SK-N-SH (cell line): ENCODE results near the gene DENND5B. TPM values are rescaled to one million over a fixed set of nuclear protein-coding genes. Genes with fewer than 3 reads are reported as not detected.
"Not testable (repeated sequence)": the region's sequence is repeated elsewhere in the genome, so short reads cannot be mapped to it uniquely, and the experiment has no call there.

Experiments used
- CTCF ChIA-PET: fragments of 300-600, 350-600 bp; formaldehyde crosslinking; extraction: SDS; loops from one replicate; lab custom pipeline; 2021; lab: Yijun Ruan, JAX
- POLR2A ChIA-PET: fragments of 350-600 bp; sonication (Branson Sonifier 250); formaldehyde crosslinking; extraction: SDS; loops from one replicate; lab custom pipeline; 2020; ENCODE audit warnings: antibody characterized with exemption, inconsistent platforms; lab: Yijun Ruan, JAX
- DNase-seq: peaks from one replicate; pipeline ENCODE4 v3.0.0; 2012
- H2AFZ ChIP-seq: fragments of 200-600 bp; sonication (generic); 2 replicates; pipeline ENCODE4 v1.8.1; 2016; ENCODE audit warnings: antibody characterized with exemption, mild to moderate bottlenecking, low read depth
- H3F3A ChIP-seq: fragments of 200-600 bp; sonication (generic); replicated peaks from 2 replicates; pipeline ENCODE3; 2016; ENCODE audit warnings: antibody characterized with exemption, mild to moderate bottlenecking; ENCODE audit not compliant: insufficient read depth
- H3K27ac ChIP-seq, 2 experiments: fragments of 200-500 bp in 1 of 2; fragments of 200-600 bp in 1 of 2; sonication (Bioruptor generic) in 1 of 2; sonication (generic), shearing (Covaris generic) in 1 of 2; 2 replicates each; pipeline versions ENCODE4 v1.5.1 to v1.6.1; 2014 to 2016; ENCODE audit warnings: low read depth in 2 of 2, inconsistent platforms in 1 of 2, low read length in 1 of 2, mild to moderate bottlenecking in 1 of 2, mixed read lengths in 1 of 2
- H3K27me3 ChIP-seq: fragments of 200-600 bp; sonication (generic), shearing (Covaris generic); 2 replicates; pipeline ENCODE4 v1.6.1; 2016; ENCODE audit warnings: mixed run types; ENCODE audit not compliant: insufficient read depth
- H3K36me3 ChIP-seq, 2 experiments: fragments of 200-500 bp in 1 of 2; fragments of 200-600 bp in 1 of 2; sonication (Bioruptor generic) in 1 of 2; sonication (generic) in 1 of 2; replicated peaks in 1 of 2; 2 replicates each; pipeline versions ENCODE3 to v1.5.1; 2014 to 2016; ENCODE audit warnings: low read length in 1 of 2, mild to moderate bottlenecking in 1 of 2; ENCODE audit not compliant: insufficient read depth in 2 of 2, control insufficient read depth in 1 of 2
- H3K4me1 ChIP-seq, 2 experiments: fragments of 200-500 bp in 1 of 2; fragments of 200-600 bp in 1 of 2; sonication (Bioruptor generic) in 1 of 2; sonication (generic), shearing (Covaris generic) in 1 of 2; 2 replicates each; pipeline versions ENCODE4 v1.5.1 to v1.6.1; 2014 to 2016; ENCODE audit warnings: low read depth in 1 of 2, low read length in 1 of 2, mixed run types in 1 of 2; ENCODE audit not compliant: insufficient read depth in 2 of 2, control insufficient read depth in 1 of 2
- H3K4me2 ChIP-seq: fragments of 200-600 bp; sonication (generic), shearing (Covaris generic); 2 replicates; pipeline ENCODE4 v1.6.1; 2017; ENCODE audit warnings: mixed run types
- H3K4me3 ChIP-seq, 2 experiments: fragments of 200-500 bp in 1 of 2; fragments of 200-600 bp in 1 of 2; sonication (Bioruptor generic) in 1 of 2; sonication (generic), shearing (Covaris generic) in 1 of 2; 2 replicates each; pipeline versions ENCODE4 v1.5.1 to v1.8.1; 2014 to 2016; ENCODE audit warnings: low read depth in 2 of 2, inconsistent platforms in 1 of 2, low read length in 1 of 2, mild to moderate bottlenecking in 1 of 2, mixed read lengths in 1 of 2, moderate library complexity in 1 of 2
- H3K79me2 ChIP-seq: fragments of 200-600 bp; sonication (generic); 2 replicates; pipeline ENCODE4 v1.8.1; 2017; ENCODE audit warnings: mild to moderate bottlenecking; ENCODE audit not compliant: insufficient read depth
- H3K9ac ChIP-seq: fragments of 200-600 bp; sonication (generic); 2 replicates; pipeline ENCODE4 v1.6.1; 2017; ENCODE audit warnings: mixed run types
- H3K9me2 ChIP-seq: fragments of 200-600 bp; sonication (generic); 2 replicates; pipeline ENCODE4 v1.6.1; 2017; ENCODE audit warnings: mixed run types
- H3K9me3 ChIP-seq: fragments of 200-600 bp; sonication (generic); 2 replicates; pipeline ENCODE4 v1.6.1; 2017; ENCODE audit warnings: mixed run types, mild to moderate bottlenecking, moderate library complexity
- H4K20me1 ChIP-seq: fragments of 200-600 bp; sonication (generic); 2 replicates; pipeline ENCODE4 v1.6.1; 2017; ENCODE audit warnings: mild to moderate bottlenecking, mixed run types; ENCODE audit not compliant: insufficient read depth
- FOSL2 ChIP-seq: IDR thresholded peaks from 2 replicates; pipeline ENCODE4 v1.4.0; 2012; ENCODE audit warnings: low read depth, mild to moderate bottlenecking, moderate library complexity, borderline replicate concordance
- RFX5 ChIP-seq: IDR thresholded peaks from 2 replicates; pipeline ENCODE4 v1.6.1; 2012; ENCODE audit warnings: mild to moderate bottlenecking, improper control_type of control experiment, low read length
- RXRA ChIP-seq: IDR thresholded peaks from 2 replicates; pipeline ENCODE4 v1.4.0; 2012; ENCODE audit warnings: low read depth, mild to moderate bottlenecking, borderline replicate concordance
- TAF1 ChIP-seq: IDR thresholded peaks from 2 replicates; pipeline ENCODE4 v1.6.1; 2012; ENCODE audit warnings: low read depth, mild to moderate bottlenecking, low read length, moderate library complexity, borderline replicate concordance
- TEAD4 ChIP-seq: IDR thresholded peaks from 2 replicates; pipeline ENCODE4 v1.4.0; 2012; ENCODE audit warnings: mild to moderate bottlenecking, borderline replicate concordance; ENCODE audit not compliant: insufficient read depth
- USF2 ChIP-seq: fragments of 150-350 bp; IDR thresholded peaks from 2 replicates; pipeline ENCODE4 v1.6.1; 2017; ENCODE audit warnings: antibody characterized with exemption, low read length, low read depth, borderline replicate concordance
- ZBTB33 ChIP-seq: IDR thresholded peaks from 2 replicates; pipeline ENCODE4 v1.4.0; 2012; ENCODE audit warnings: low read depth, borderline replicate concordance
- WGBS: methylation state at CpG from one replicate; pipeline ENCODE4 v1.1.6; 2017; ENCODE audit warnings: low lambda C conversion rate; 5-methylcytosine and 5-hydroxymethylcytosine counted together
- polyA plus RNA-seq, 3 experiments: library from polyadenylated mRNA; depleted of rRNA; stranded (reverse); fragments of >200 nt; gene quantifications; 2 replicates each; pipeline ENCODE4 v1.2.3, GENCODE V29; 2012

The DENND5B gene
- polyA plus RNA-seq, 1 of the 3 experiments (the other 2 are of a cell fraction): 5.3 TPM

- H3K4me2 ChIP-seq, H3K9me3 ChIP-seq, POLR2A ChIA-PET, H4K20me1 ChIP-seq, H3K36me3 ChIP-seq, H3F3A ChIP-seq, H3K9ac ChIP-seq, H3K9me2 ChIP-seq, H3K79me2 ChIP-seq, DNase-seq, H3K27me3 ChIP-seq, H3K4me1 ChIP-seq, H3K27ac ChIP-seq, H3K4me3 ChIP-seq, H2AFZ ChIP-seq: not testable (repeated sequence)
- CTCF ChIA-PET: interaction anchor here (1.6 kb wide), 1 partner anchor 28 kb away, joined by 3 read pairs; no protein-coding TSS in a partner anchor
- WGBS: 69% methylated on average over 6 of the region's 6 CpGs
Measured at GRCh38 chr12:31375422-31375821, 215.5 kb downstream of the DENND5B start.

- H3K27ac ChIP-seq: no peak overlapping the region
- no peak overlapping the region for H3K4me2 ChIP-seq
- H3F3A ChIP-seq: no peaks in the 10 kb centered on the region
- no peak for DNase-seq
- no peaks in the 10 kb centered on the region for H3K4me1 ChIP-seq
- no peaks in the 10 kb centered on the region for H3K36me3 ChIP-seq
- no peak overlapping the region for H3K4me3 ChIP-seq
- no peak overlapping the region for H2AFZ ChIP-seq
- no peaks in the 10 kb centered on the region for H4K20me1 ChIP-seq
- no peaks in the 10 kb centered on the region for H3K9me2 ChIP-seq
- POLR2A ChIA-PET: no interaction called here
- H3K9ac ChIP-seq: no peak overlapping the region
- CTCF ChIA-PET: no interaction called here
- WGBS: 100% methylated on average over 2 of the region's 2 CpGs
- TF ChIP-seq TEAD4 (no peak), RFX5 (no peak), FOSL2 (no peak), USF2 (no peak), ZBTB33 (no peak), RXRA (no peak), TAF1 (no peak)
- H3K9me3 ChIP-seq: no peaks in the 10 kb centered on the region
- H3K27me3 ChIP-seq: no peaks in the 10 kb centered on the region
- no peaks in the 10 kb centered on the region for H3K79me2 ChIP-seq
Measured at GRCh38 chr12:31371256-31371620, 219.7 kb downstream of the DENND5B start.
